Tibial nerve (tissue), 4 donors: ENCODE results near the gene MMP25. TPM values are rescaled to one million over a fixed set of nuclear protein-coding genes. Genes with fewer than 3 reads are reported as not detected.

Experiments used
- DNase-seq, 2 donors: peaks; one replicate each; pipeline ENCODE4 v3.0.0-alpha.2; 2019; ENCODE audit warnings: low spot score in 2 of 2
- H3K27ac ChIP-seq, 4 donors: fragments of 200-600 bp; sonication (generic) in 3 of 4; one replicate each; pipeline ENCODE4 v1.5.1; 2017 to 2019; ENCODE audit warnings: mild to moderate bottlenecking in 1 of 4
- H3K27me3 ChIP-seq, 2 donors: fragments of 200-600 bp; sonication (generic) in 1 of 2; one replicate each; pipeline versions ENCODE4 v1.5.1 to v1.6.0; 2017 to 2019
- H3K36me3 ChIP-seq, 3 donors: fragments of 200-600 bp; sonication (generic); one replicate each; pipeline ENCODE4 v1.5.1; 2018 to 2019
- H3K4me1 ChIP-seq, 4 donors: fragments of 200-600 bp; sonication (generic) in 3 of 4; one replicate each; pipeline ENCODE4 v1.5.1; 2017 to 2019
- H3K4me3 ChIP-seq, 4 donors: fragments of 200-600 bp; sonication (generic) in 3 of 4; one replicate each; pipeline ENCODE4 v1.5.1; 2017 to 2019; ENCODE audit warnings: mild to moderate bottlenecking in 1 of 4, moderate library complexity in 1 of 4
- H3K9me3 ChIP-seq, 4 donors: fragments of 200-600 bp; sonication (generic) in 3 of 4; one replicate each; pipeline ENCODE4 v1.5.1; 2017 to 2019
- CTCF ChIP-seq, 5 experiments: fragments of 200-600 bp in 3 of 5; fragments of 450-650 bp in 2 of 5; sonication (generic) in 3 of 5; IDR thresholded peaks; one replicate each; pipeline ENCODE4 v1.5.1; 2016 to 2019; ENCODE audit warnings: antibody characterized with exemption in 5 of 5, mild to moderate bottlenecking in 3 of 5, moderate library complexity in 2 of 5
- EP300 ChIP-seq, 2 donors: sonication (generic); formaldehyde crosslinking; IDR thresholded peaks; one replicate each; pipeline ENCODE4 v1.6.1; 2017; ENCODE audit warnings: antibody characterized with exemption in 2 of 2, mild to moderate bottlenecking in 1 of 2
- POLR2A ChIP-seq, 2 donors: fragments of 450-650 bp; IDR thresholded peaks; one replicate each; pipeline ENCODE4 v1.6.1; 2017; ENCODE audit warnings: antibody characterized with exemption in 2 of 2, mild to moderate bottlenecking in 2 of 2, moderate library complexity in 2 of 2
- WGBS, 2 donors: methylation state at CpG; one replicate each; pipeline ENCODE4 v1.1.5; 2018; 5-methylcytosine and 5-hydroxymethylcytosine counted together
- total RNA-seq, 4 donors: library from RNA; depleted of rRNA; stranded (reverse); fragments of >200 nt; gene quantifications; one replicate each; pipeline ENCODE4 v1.1.0, GENCODE V29; 2016

MMP25 gene
- total RNA-seq, result under 1 TPM in 2 of 4 donors, not detected in 2; under 0.01 to 0.42 TPM

GRCh38 chr16:3045758-3046640 lies at the start of gene MMP25:
Gene MMP25 (plus strand): TSS chr16:3046561. CDS start chr16:3046918, 357 bp downstream.
- peaks cover 0 to 85% of the 10 kb centered on the region in 2 donors for H3K27me3 ChIP-seq
- no peaks in the 10 kb centered on the region for H3K9me3 ChIP-seq
- no peak for TF ChIP-seq POLR2A (IDR thresholded peaks at IDR 0.05)
- no peak for TF ChIP-seq CTCF (IDR thresholded peaks at IDR 0.05)
- no peak for TF ChIP-seq EP300 (IDR thresholded peaks at IDR 0.05)
- peaks cover 0 to 22% (median 15%) of the 10 kb centered on the region in 4 donors for H3K4me1 ChIP-seq
- H3K4me3 ChIP-seq, result peak within 1 kb of the TSS; percentile 14 to 46 (median 36)
- no peak for DNase-seq
- no peaks in the 10 kb centered on the region for H3K36me3 ChIP-seq
- 1% methylated on average over 33 to 50 of the region's 86 CpGs for WGBS, 2 donors
- no peak within 1 kb of the TSS for H3K27ac ChIP-seq

GRCh38 chr16:2999929-3000328 lies 46.4 kb upstream of the MMP25 start:
- no peaks in the 10 kb centered on the region for H3K9me3 ChIP-seq
- WGBS, 2 donors, result 84 to 86% methylated on average over 6 of the region's 6 CpGs
- no peak for TF ChIP-seq CTCF (IDR thresholded peaks at IDR 0.05)
- no peak for TF ChIP-seq POLR2A (IDR thresholded peaks at IDR 0.05)
- no peak for TF ChIP-seq EP300 (IDR thresholded peaks at IDR 0.05)
- no peak overlapping the region for H3K4me3 ChIP-seq
- no peaks in the 10 kb centered on the region for H3K36me3 ChIP-seq
- no peak overlapping the region for H3K27ac ChIP-seq
- DNase-seq, result no peak
- peaks cover 2 to 60% of the 10 kb centered on the region in 2 donors for H3K27me3 ChIP-seq
- peaks cover 0 to 4% (median 1%) of the 10 kb centered on the region in 4 donors for H3K4me1 ChIP-seq

- Histone ChIP-seq H3K36me3 (no peaks in the 10 kb centered on the region), H3K27me3 (peaks cover 2 to 66% of the 10 kb centered on the region in 2 donors), H3K4me3 (no peak overlapping the region), H3K4me1 (peaks cover 0 to 5% (median 2%) of the 10 kb centered on the region in 4 donors), H3K9me3 (no peaks in the 10 kb centered on the region), H3K27ac (no peak overlapping the region)
- 76 to 94% methylated on average over 3 to 4 of the region's 4 CpGs for WGBS, 2 donors
- no peak for DNase-seq
- TF ChIP-seq CTCF (IDR thresholded peaks at IDR 0.05), result no peak
- TF ChIP-seq POLR2A (IDR thresholded peaks at IDR 0.05), result no peak
- no peak for TF ChIP-seq EP300 (IDR thresholded peaks at IDR 0.05)
Observed at GRCh38 chr16:3000540-3000939, 45.8 kb upstream of the MMP25 start.

- WGBS, 2 donors, result 58 to 70% methylated on average over 10 to 11 of the region's 12 CpGs
- Histone ChIP-seq H3K4me3 (no peak overlapping the region), H3K36me3 (no peaks in the 10 kb centered on the region), H3K4me1 (peaks cover 0 to 5% (median 2%) of the 10 kb centered on the region in 4 donors), H3K27me3 (peaks cover 2 to 66% of the 10 kb centered on the region in 2 donors), H3K9me3 (no peaks in the 10 kb centered on the region), H3K27ac (no peak overlapping the region)
- TF ChIP-seq POLR2A (IDR thresholded peaks at IDR 0.05) (no peak), CTCF (IDR thresholded peaks at IDR 0.05) (no peak), EP300 (IDR thresholded peaks at IDR 0.05) (no peak)
- no peak for DNase-seq
Observed at GRCh38 chr16:3001316-3001715, 45.0 kb upstream of the MMP25 start.
